ENCODE measurements around the gene LSM7. TPM values are rescaled to one million over a fixed set of nuclear protein-coding genes. Genes with fewer than 3 reads are reported as not detected.
A peak's percentile ranks its signal among the peaks of the same experiment; 100 is the strongest.

Gene LSM7
- total and polyA plus RNA-seq, 9 of the 15 experiments (the other 6 are each of a cell fraction or from before 2014, with no cell fraction given) = 40.5 to 690 (median 265) TPM

GRCh38 chr19:2335848-2336247 lies 7.5 kb upstream of the LSM7 start:
- ATAC-seq (no peak), DNase-seq (ENCODE audit: extremely low read depth in 1 of 4, low spot score in 3 of 4) (no peak), FAIRE-seq (no peak)
- no peak for TF ChIP-seq ZFP1 (CRISPR knock-in tag; IDR thresholded peaks at IDR 0.05)
- 0 out of 2 replicates have a peak, but pooled peaks have one; percentile 18 for TF ChIP-seq CBFB (CRISPR knock-in tag; IDR thresholded peaks at IDR 0.05)
- 0 out of 2 replicates have a peak, but pooled peaks have one; percentile 19 for TF ChIP-seq NKRF (IDR thresholded peaks at IDR 0.05; ENCODE audit: borderline replicate concordance)
- in situ Hi-C loops (cut with MboI) = no loop called here
- Histone ChIP-seq H3K9me1 (ENCODE audit: control insufficient read depth, insufficient read depth, low read length) (no peaks in the 10 kb centered on the region), H3K4me2 (ENCODE audit: insufficient read depth, low read length) (no peak overlapping the region), H3K27ac (ENCODE audit: extremely low read depth, low read depth, low read length) (peak overlapping the region; percentile 13; the same call in 1 of the 3 replicates), H3K9ac (ENCODE audit: insufficient read depth in 1 of 2, low read depth in 2 of 2, low read length in 2 of 2) (no peak overlapping the region), H3K4me3 (no peak overlapping the region), H3K79me2 (ENCODE audit: control insufficient read depth, insufficient read depth, low read length) (peaks cover 59% of the 10 kb centered on the region), H4K20me1 (replicated peaks; ENCODE audit: control insufficient read depth, insufficient read depth, low read length) (no peaks in the 10 kb centered on the region), H2AFZ (ENCODE audit: low read depth, low read length) (no peak overlapping the region), H3K27me3 (ENCODE audit: control insufficient read depth in 2 of 2, insufficient read depth in 2 of 2, low read length in 2 of 2) (no peaks in the 10 kb centered on the region), H3K36me3 (ENCODE audit: control insufficient read depth, insufficient read depth, low read length) (peaks cover 36% of the 10 kb centered on the region; the same call in 2 of the 3 replicates), H3K4me1 (replicated peaks in 1 of 2; ENCODE audit: control insufficient read depth in 2 of 2, insufficient read depth in 2 of 2, low read length in 2 of 2) (peaks cover 8 to 73% of the 10 kb centered on the region in 2 experiments; a peak in 4 of 5 replicates), H3K9me3 (replicated peaks; ENCODE audit: control insufficient read depth, insufficient read depth, low read depth, low read length) (peaks cover 2% of the 10 kb centered on the region)
- WGBS (ENCODE audit: insufficient coverage, low coverage, missing lambda C conversion rate) = 97% methylated on average over 3 of the region's 3 CpGs
- intact Hi-C loops (cut with micrococcal nuclease) = no loop called here
- POLR2A ChIA-PET = interaction anchor here (0.7 kb wide), 1 partner anchor 121 kb away, joined by 3 read pairs; no protein-coding TSS in a partner anchor
- CTCF ChIA-PET (ENCODE audit: low intra/inter-chr PET ratio) = no interaction called here
- no TSS peak for BruUV-seq (replicated peaks)

Measured in K562 (cell line).